ENCODE results near the gene MYZAP. TPM values are rescaled to one million over a fixed set of nuclear protein-coding genes. Genes with fewer than 3 reads are reported as not detected.
A peak's percentile ranks its signal among the peaks of the same experiment; 100 is the strongest.

MYZAP gene
- total RNA-seq, 1 experiment from 2014 or later = 0.68 TPM

DNA sequence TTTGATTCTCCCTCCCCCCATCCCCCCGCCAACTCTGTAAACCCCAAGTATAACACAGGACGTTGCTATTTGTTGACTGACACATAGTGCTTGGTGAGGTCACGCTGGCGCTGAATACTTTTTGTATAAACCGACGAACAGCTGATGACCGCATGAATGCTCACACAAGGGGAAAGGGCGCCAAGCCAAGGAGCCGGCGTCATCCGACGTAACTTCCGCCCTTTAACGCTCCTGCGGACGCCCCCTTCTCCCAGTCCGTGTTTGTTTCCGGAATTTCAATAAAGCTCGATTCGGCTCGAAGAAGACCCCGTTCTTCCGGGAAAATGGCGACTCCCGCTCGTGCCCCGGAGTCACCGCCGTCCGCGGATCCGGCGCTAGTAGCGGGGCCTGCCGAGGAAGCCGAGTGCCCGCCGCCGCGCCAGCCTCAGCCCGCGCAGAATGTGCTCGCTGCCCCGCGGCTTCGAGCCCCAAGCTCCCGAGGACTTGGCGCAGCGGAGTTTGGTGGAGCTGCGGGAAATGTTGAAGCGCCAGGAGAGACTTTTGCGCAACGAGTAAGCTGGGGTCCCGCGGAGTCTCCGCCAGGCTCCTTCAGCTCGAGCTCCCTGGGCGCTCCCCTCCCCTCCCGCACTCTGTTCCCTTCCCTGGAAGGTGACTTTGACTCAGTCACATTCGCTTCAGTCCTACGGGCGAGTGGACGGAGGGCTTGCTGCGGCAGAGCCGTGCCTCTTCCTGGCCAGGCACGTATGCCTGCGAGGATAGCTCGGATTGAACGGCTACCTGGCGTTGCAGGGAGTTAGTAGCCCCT lies 114.9 kb downstream of the MYZAP start, which contains the start of gene POLR2M (continued):
- TF ChIP-seq, protein P1, sequence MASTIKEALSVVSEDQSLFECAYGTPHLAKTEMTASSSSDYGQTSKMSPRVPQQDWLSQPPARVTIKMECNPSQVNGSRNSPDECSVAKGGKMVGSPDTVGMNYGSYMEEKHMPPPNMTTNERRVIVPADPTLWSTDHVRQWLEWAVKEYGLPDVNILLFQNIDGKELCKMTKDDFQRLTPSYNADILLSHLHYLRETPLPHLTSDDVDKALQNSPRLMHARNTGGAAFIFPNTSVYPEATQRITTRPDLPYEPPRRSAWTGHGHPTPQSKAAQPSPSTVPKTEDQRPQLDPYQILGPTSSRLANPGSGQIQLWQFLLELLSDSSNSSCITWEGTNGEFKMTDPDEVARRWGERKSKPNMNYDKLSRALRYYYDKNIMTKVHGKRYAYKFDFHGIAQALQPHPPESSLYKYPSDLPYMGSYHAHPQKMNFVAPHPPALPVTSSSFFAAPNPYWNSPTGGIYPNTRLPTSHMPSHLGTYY (CRISPR knock-in tag; IDR thresholded peaks at IDR 0.05) = no peak
- TF ChIP-seq, protein P2, sequence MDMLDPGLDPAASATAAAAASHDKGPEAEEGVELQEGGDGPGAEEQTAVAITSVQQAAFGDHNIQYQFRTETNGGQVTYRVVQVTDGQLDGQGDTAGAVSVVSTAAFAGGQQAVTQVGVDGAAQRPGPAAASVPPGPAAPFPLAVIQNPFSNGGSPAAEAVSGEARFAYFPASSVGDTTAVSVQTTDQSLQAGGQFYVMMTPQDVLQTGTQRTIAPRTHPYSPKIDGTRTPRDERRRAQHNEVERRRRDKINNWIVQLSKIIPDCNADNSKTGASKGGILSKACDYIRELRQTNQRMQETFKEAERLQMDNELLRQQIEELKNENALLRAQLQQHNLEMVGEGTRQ (CRISPR knock-in tag; IDR thresholded peaks at IDR 0.05) = peak; percentile 23; the same call in 1 of the 2 replicates
- TF ChIP-seq, protein P3, sequence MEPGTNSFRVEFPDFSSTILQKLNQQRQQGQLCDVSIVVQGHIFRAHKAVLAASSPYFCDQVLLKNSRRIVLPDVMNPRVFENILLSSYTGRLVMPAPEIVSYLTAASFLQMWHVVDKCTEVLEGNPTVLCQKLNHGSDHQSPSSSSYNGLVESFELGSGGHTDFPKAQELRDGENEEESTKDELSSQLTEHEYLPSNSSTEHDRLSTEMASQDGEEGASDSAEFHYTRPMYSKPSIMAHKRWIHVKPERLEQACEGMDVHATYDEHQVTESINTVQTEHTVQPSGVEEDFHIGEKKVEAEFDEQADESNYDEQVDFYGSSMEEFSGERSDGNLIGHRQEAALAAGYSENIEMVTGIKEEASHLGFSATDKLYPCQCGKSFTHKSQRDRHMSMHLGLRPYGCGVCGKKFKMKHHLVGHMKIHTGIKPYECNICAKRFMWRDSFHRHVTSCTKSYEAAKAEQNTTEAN (CRISPR knock-in tag; IDR thresholded peaks at IDR 0.05) = peak; percentile 78; the same call in 1 of the 2 replicates
- TF ChIP-seq CREM (CRISPR knock-in tag; IDR thresholded peaks at IDR 0.05) (peak; percentile 94), EMX1 (CRISPR knock-in tag; IDR thresholded peaks at IDR 0.05) (no peak), MYBL2 (CRISPR knock-in tag; IDR thresholded peaks at IDR 0.05) (peak; percentile 90), ZNF671 (CRISPR knock-in tag; IDR thresholded peaks at IDR 0.05) (no peak), CBFB (CRISPR knock-in tag; IDR thresholded peaks at IDR 0.05; ENCODE audit: low read depth) (0 out of 2 replicates have a peak, but pooled peaks have one; percentile 37), TEAD4 (CRISPR knock-in tag; IDR thresholded peaks at IDR 0.05) (no peak)
- TF ChIP-seq, protein P4, sequence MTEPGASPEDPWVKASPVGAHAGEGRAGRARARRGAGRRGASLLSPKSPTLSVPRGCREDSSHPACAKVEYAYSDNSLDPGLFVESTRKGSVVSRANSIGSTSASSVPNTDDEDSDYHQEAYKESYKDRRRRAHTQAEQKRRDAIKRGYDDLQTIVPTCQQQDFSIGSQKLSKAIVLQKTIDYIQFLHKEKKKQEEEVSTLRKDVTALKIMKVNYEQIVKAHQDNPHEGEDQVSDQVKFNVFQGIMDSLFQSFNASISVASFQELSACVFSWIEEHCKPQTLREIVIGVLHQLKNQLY (CRISPR knock-in tag; IDR thresholded peaks at IDR 0.05) = 0 out of 2 replicates have a peak, but pooled peaks have one; percentile 77
- TF ChIP-seq, protein P5, sequence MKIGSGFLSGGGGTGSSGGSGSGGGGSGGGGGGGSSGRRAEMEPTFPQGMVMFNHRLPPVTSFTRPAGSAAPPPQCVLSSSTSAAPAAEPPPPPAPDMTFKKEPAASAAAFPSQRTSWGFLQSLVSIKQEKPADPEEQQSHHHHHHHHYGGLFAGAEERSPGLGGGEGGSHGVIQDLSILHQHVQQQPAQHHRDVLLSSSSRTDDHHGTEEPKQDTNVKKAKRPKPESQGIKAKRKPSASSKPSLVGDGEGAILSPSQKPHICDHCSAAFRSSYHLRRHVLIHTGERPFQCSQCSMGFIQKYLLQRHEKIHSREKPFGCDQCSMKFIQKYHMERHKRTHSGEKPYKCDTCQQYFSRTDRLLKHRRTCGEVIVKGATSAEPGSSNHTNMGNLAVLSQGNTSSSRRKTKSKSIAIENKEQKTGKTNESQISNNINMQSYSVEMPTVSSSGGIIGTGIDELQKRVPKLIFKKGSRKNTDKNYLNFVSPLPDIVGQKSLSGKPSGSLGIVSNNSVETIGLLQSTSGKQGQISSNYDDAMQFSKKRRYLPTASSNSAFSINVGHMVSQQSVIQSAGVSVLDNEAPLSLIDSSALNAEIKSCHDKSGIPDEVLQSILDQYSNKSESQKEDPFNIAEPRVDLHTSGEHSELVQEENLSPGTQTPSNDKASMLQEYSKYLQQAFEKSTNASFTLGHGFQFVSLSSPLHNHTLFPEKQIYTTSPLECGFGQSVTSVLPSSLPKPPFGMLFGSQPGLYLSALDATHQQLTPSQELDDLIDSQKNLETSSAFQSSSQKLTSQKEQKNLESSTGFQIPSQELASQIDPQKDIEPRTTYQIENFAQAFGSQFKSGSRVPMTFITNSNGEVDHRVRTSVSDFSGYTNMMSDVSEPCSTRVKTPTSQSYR (CRISPR knock-in tag; IDR thresholded peaks at IDR 0.05) = peak; percentile 70; the same call in 1 of the 2 replicates
- TF ChIP-seq, protein P6, sequence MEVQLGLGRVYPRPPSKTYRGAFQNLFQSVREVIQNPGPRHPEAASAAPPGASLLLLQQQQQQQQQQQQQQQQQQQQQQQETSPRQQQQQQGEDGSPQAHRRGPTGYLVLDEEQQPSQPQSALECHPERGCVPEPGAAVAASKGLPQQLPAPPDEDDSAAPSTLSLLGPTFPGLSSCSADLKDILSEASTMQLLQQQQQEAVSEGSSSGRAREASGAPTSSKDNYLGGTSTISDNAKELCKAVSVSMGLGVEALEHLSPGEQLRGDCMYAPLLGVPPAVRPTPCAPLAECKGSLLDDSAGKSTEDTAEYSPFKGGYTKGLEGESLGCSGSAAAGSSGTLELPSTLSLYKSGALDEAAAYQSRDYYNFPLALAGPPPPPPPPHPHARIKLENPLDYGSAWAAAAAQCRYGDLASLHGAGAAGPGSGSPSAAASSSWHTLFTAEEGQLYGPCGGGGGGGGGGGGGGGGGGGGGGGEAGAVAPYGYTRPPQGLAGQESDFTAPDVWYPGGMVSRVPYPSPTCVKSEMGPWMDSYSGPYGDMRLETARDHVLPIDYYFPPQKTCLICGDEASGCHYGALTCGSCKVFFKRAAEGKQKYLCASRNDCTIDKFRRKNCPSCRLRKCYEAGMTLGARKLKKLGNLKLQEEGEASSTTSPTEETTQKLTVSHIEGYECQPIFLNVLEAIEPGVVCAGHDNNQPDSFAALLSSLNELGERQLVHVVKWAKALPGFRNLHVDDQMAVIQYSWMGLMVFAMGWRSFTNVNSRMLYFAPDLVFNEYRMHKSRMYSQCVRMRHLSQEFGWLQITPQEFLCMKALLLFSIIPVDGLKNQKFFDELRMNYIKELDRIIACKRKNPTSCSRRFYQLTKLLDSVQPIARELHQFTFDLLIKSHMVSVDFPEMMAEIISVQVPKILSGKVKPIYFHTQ (CRISPR knock-in tag; IDR thresholded peaks at IDR 0.05) = no peak
- TF ChIP-seq, protein P7, sequence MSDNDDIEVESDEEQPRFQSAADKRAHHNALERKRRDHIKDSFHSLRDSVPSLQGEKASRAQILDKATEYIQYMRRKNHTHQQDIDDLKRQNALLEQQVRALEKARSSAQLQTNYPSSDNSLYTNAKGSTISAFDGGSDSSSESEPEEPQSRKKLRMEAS (CRISPR knock-in tag; IDR thresholded peaks at IDR 0.05) = peak; percentile 95
- TF ChIP-seq, protein P8, sequence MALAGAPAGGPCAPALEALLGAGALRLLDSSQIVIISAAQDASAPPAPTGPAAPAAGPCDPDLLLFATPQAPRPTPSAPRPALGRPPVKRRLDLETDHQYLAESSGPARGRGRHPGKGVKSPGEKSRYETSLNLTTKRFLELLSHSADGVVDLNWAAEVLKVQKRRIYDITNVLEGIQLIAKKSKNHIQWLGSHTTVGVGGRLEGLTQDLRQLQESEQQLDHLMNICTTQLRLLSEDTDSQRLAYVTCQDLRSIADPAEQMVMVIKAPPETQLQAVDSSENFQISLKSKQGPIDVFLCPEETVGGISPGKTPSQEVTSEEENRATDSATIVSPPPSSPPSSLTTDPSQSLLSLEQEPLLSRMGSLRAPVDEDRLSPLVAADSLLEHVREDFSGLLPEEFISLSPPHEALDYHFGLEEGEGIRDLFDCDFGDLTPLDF (CRISPR knock-in tag; IDR thresholded peaks at IDR 0.05) = peak; percentile 78; the same call in 1 of the 2 replicates
- TF ChIP-seq, protein P9, sequence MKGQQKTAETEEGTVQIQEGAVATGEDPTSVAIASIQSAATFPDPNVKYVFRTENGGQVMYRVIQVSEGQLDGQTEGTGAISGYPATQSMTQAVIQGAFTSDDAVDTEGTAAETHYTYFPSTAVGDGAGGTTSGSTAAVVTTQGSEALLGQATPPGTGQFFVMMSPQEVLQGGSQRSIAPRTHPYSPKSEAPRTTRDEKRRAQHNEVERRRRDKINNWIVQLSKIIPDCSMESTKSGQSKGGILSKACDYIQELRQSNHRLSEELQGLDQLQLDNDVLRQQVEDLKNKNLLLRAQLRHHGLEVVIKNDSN (CRISPR knock-in tag; IDR thresholded peaks at IDR 0.05) = no peak; the same call in 1 of the 2 replicates
- TF ChIP-seq, protein P10, sequence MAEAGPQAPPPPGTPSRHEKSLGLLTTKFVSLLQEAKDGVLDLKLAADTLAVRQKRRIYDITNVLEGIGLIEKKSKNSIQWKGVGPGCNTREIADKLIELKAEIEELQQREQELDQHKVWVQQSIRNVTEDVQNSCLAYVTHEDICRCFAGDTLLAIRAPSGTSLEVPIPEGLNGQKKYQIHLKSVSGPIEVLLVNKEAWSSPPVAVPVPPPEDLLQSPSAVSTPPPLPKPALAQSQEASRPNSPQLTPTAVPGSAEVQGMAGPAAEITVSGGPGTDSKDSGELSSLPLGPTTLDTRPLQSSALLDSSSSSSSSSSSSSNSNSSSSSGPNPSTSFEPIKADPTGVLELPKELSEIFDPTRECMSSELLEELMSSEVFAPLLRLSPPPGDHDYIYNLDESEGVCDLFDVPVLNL (CRISPR knock-in tag; IDR thresholded peaks at IDR 0.05; ENCODE audit: borderline replicate concordance, low read depth) = peak; percentile 76
- TF ChIP-seq, protein P11, sequence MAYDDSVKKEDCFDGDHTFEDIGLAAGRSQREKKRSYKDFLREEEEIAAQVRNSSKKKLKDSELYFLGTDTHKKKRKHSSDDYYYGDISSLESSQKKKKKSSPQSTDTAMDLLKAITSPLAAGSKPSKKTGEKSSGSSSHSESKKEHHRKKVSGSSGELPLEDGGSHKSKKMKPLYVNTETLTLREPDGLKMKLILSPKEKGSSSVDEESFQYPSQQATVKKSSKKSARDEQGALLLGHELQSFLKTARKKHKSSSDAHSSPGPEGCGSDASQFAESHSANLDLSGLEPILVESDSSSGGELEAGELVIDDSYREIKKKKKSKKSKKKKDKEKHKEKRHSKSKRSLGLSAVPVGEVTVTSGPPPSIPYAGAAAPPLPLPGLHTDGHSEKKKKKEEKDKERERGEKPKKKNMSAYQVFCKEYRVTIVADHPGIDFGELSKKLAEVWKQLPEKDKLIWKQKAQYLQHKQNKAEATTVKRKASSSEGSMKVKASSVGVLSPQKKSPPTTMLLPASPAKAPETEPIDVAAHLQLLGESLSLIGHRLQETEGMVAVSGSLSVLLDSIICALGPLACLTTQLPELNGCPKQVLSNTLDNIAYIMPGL (CRISPR knock-in tag; IDR thresholded peaks at IDR 0.05) = peak; percentile 87
- TF ChIP-seq, protein P12, sequence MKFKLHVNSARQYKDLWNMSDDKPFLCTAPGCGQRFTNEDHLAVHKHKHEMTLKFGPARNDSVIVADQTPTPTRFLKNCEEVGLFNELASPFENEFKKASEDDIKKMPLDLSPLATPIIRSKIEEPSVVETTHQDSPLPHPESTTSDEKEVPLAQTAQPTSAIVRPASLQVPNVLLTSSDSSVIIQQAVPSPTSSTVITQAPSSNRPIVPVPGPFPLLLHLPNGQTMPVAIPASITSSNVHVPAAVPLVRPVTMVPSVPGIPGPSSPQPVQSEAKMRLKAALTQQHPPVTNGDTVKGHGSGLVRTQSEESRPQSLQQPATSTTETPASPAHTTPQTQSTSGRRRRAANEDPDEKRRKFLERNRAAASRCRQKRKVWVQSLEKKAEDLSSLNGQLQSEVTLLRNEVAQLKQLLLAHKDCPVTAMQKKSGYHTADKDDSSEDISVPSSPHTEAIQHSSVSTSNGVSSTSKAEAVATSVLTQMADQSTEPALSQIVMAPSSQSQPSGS (CRISPR knock-in tag; IDR thresholded peaks at IDR 0.05; ENCODE audit: borderline replicate concordance, low read depth) = no peak
